ENCODE measurements around the gene NHSL2. TPM values are rescaled to one million over a fixed set of nuclear protein-coding genes. Genes with fewer than 3 reads are reported as not detected.

Gene NHSL2
- total RNA-seq, 1 experiment from 2014 or later: not detected

DNA sequence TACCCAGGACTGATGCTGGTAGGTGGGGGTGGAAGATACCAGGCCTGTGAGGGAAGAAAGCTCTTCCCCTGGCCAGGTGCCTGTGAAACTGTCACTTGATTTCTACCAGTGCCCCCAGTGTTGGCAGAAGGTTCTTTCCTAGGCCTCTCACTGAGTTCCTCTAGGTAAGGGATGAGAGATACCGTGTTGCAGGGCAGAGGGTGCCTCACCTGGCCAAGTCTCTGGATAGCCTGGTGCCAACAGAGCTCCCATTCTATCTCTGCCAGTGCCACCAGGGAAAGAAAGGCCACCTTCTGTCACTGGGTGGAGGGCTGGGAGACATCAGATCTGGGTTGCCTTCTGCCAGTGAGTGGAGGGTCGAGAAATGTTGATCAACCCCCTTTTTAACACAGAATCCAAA is 127.0 kb downstream of the NHSL2 start:
- CTCF ChIA-PET: no interaction called here
- H3F3A ChIP-seq (ENCODE audit: insufficient read depth, low read depth): no peaks in the 10 kb centered on the region
- H3K9me3 ChIP-seq (ENCODE audit: insufficient read depth, low read depth): no peaks in the 10 kb centered on the region
- no TSS peak for BruUV-seq (replicated peaks)
- H3K9me2 ChIP-seq (ENCODE audit: insufficient read depth): no peaks in the 10 kb centered on the region
- H3K27me3 ChIP-seq (ENCODE audit: insufficient read depth, low read depth): no peaks in the 10 kb centered on the region
- H3K4me2 ChIP-seq: no peak overlapping the region
- H2AFZ ChIP-seq: no peak overlapping the region
- no peak for TF ChIP-seq EZH2 (IDR thresholded peaks at IDR 0.05; ENCODE audit: low read depth)
- TF ChIP-seq, protein P1, sequence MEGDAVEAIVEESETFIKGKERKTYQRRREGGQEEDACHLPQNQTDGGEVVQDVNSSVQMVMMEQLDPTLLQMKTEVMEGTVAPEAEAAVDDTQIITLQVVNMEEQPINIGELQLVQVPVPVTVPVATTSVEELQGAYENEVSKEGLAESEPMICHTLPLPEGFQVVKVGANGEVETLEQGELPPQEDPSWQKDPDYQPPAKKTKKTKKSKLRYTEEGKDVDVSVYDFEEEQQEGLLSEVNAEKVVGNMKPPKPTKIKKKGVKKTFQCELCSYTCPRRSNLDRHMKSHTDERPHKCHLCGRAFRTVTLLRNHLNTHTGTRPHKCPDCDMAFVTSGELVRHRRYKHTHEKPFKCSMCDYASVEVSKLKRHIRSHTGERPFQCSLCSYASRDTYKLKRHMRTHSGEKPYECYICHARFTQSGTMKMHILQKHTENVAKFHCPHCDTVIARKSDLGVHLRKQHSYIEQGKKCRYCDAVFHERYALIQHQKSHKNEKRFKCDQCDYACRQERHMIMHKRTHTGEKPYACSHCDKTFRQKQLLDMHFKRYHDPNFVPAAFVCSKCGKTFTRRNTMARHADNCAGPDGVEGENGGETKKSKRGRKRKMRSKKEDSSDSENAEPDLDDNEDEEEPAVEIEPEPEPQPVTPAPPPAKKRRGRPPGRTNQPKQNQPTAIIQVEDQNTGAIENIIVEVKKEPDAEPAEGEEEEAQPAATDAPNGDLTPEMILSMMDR (conservative IDR thresholded peaks at IDR 0.05): no peak
- H3K4me3 ChIP-seq: no peak overlapping the region
- intact Hi-C loops (cut with micrococcal nuclease; ENCODE audit: unreplicated experiment): no loop called here
- H3K27ac ChIP-seq: no peak overlapping the region
- H3K79me2 ChIP-seq (ENCODE audit: low read depth): no peaks in the 10 kb centered on the region
- H4K20me1 ChIP-seq (ENCODE audit: insufficient read depth): no peaks in the 10 kb centered on the region
- POLR2A ChIA-PET (ENCODE audit: unreplicated experiment): interaction anchor here (0.7 kb wide), 1 partner anchor 240 kb away, joined by 5 read pairs; the partner anchor contains the start of gene RPS4X
- H3K36me3 ChIP-seq (ENCODE audit: low read depth): no peaks in the 10 kb centered on the region
- no peak for DNase-seq
- no peaks in the 10 kb centered on the region for H3K4me1 ChIP-seq (replicated peaks; ENCODE audit: insufficient read depth)

DNA sequence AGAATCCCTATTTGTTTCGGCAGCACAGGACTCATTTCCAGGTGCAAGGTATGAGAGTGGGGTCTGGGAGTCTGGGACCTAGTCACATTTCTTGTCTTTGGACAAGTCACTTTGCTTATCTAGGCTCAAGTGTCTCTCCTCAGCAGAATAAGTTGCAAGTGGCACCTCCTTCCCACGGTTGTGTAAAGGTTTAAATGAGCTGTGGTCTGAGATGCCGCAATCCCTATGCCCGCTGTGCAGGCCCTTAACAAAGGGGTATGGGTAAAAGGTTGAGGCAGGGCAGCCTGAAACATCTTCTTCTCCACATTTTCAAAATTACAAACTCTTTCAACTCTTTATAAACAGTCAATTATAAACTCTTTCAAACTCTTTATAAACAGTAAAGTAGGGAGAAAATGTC is 127.4 kb downstream of the NHSL2 start:
- Histone ChIP-seq H2AFZ (no peak overlapping the region), H3K36me3 (ENCODE audit: low read depth) (no peaks in the 10 kb centered on the region), H3K27ac (no peak overlapping the region), H3K4me1 (replicated peaks; ENCODE audit: insufficient read depth) (no peaks in the 10 kb centered on the region), H3F3A (ENCODE audit: insufficient read depth, low read depth) (no peaks in the 10 kb centered on the region), H3K27me3 (ENCODE audit: insufficient read depth, low read depth) (no peaks in the 10 kb centered on the region), H3K4me3 (no peak overlapping the region), H3K4me2 (no peak overlapping the region), H3K79me2 (ENCODE audit: low read depth) (no peaks in the 10 kb centered on the region), H4K20me1 (ENCODE audit: insufficient read depth) (no peaks in the 10 kb centered on the region), H3K9me3 (ENCODE audit: insufficient read depth, low read depth) (no peaks in the 10 kb centered on the region), H3K9me2 (ENCODE audit: insufficient read depth) (no peaks in the 10 kb centered on the region)
- intact Hi-C loops (cut with micrococcal nuclease; ENCODE audit: unreplicated experiment): no loop called here
- TF ChIP-seq, protein P1 (conservative IDR thresholded peaks at IDR 0.05): no peak
- TF ChIP-seq EZH2 (IDR thresholded peaks at IDR 0.05; ENCODE audit: low read depth): no peak
- DNase-seq: no peak
- BruUV-seq (replicated peaks): no TSS peak
- ChIA-PET POLR2A (ENCODE audit: unreplicated experiment) (no interaction called here), CTCF (no interaction called here)

GRCh38 chrX:72038868-72039267 is 128.2 kb downstream of the NHSL2 start:
- H3K9me2 ChIP-seq (ENCODE audit: insufficient read depth): no peaks in the 10 kb centered on the region
- H3K9me3 ChIP-seq (ENCODE audit: insufficient read depth, low read depth): no peaks in the 10 kb centered on the region
- intact Hi-C loops (cut with micrococcal nuclease; ENCODE audit: unreplicated experiment): no loop called here
- TF ChIP-seq, protein P1 (conservative IDR thresholded peaks at IDR 0.05): no peak
- TF ChIP-seq EZH2 (IDR thresholded peaks at IDR 0.05; ENCODE audit: low read depth): no peak
- H4K20me1 ChIP-seq (ENCODE audit: insufficient read depth): no peaks in the 10 kb centered on the region
- no peaks in the 10 kb centered on the region for H3F3A ChIP-seq (ENCODE audit: insufficient read depth, low read depth)
- DNase-seq: no peak
- peaks cover 4% of the 10 kb centered on the region; the same call in 1 of the 2 replicates for H3K27me3 ChIP-seq (ENCODE audit: insufficient read depth, low read depth)
- H3K79me2 ChIP-seq (ENCODE audit: low read depth): no peaks in the 10 kb centered on the region
- no peak overlapping the region for H3K4me2 ChIP-seq
- no peak overlapping the region for H3K4me3 ChIP-seq
- CTCF ChIA-PET: no interaction called here
- POLR2A ChIA-PET (ENCODE audit: unreplicated experiment): no interaction called here
- H3K4me1 ChIP-seq (replicated peaks; ENCODE audit: insufficient read depth): no peaks in the 10 kb centered on the region
- no peaks in the 10 kb centered on the region for H3K36me3 ChIP-seq (ENCODE audit: low read depth)
- BruUV-seq (replicated peaks): no TSS peak
- H3K27ac ChIP-seq: no peak overlapping the region
- no peak overlapping the region for H2AFZ ChIP-seq

Measured in PC-9 (cell line).